Chondrocyte (in vitro differentiated cells): ENCODE results near the gene LPP. TPM values are rescaled to one million over a fixed set of nuclear protein-coding genes. Genes with fewer than 3 reads are reported as not detected.
"Not testable (repeated sequence)": the region's sequence is repeated elsewhere in the genome, so short reads cannot be mapped to it uniquely, and the experiment has no call there.

ENCODE experiments used
- DNase-seq: peaks from one replicate; pipeline ENCODE4 v3.0.0; 2021; ENCODE audit warnings: mixed read lengths, low spot score
- H3K27ac Mint-ChIP-seq: one replicate; pipeline ENCODE4 v1.8.0; 2021; ENCODE audit warnings: mild to moderate bottlenecking, moderate library complexity, mixed read lengths; ENCODE audit not compliant: unreplicated experiment
- H3K27me3 Mint-ChIP-seq: 2 replicates; pipeline ENCODE4 v1.8.0; 2021; ENCODE audit warnings: low read depth, mixed read lengths
- H3K36me3 Mint-ChIP-seq: 2 replicates; pipeline ENCODE4 v1.8.0; 2021; ENCODE audit warnings: low read depth, mixed read lengths
- H3K4me1 Mint-ChIP-seq: 2 replicates; pipeline ENCODE4 v1.8.0; 2021; ENCODE audit warnings: low read depth, mild to moderate bottlenecking, mixed read lengths
- H3K4me3 Mint-ChIP-seq: one replicate; pipeline ENCODE4 v1.8.0; 2021; ENCODE audit warnings: mild to moderate bottlenecking, moderate library complexity, mixed read lengths; ENCODE audit not compliant: unreplicated experiment
- H3K9me3 Mint-ChIP-seq: 2 replicates; pipeline ENCODE4 v1.8.0; 2021; ENCODE audit warnings: low read depth, mixed read lengths
- CTCF ChIP-seq: fragments of 200-600 bp; sonication (generic); IDR thresholded peaks from 2 replicates; pipeline ENCODE4 v1.5.0; 2021; ENCODE audit warnings: antibody characterized with exemption, mild to moderate bottlenecking, moderate library complexity
- total RNA-seq: library from RNA; stranded (reverse); gene quantifications from 3 replicates; pipeline ENCODE4 v1.2.1, GENCODE V29; 2021

LPP gene
- total RNA-seq, 1 donor from 2014 or later, result 295 TPM

DNA sequence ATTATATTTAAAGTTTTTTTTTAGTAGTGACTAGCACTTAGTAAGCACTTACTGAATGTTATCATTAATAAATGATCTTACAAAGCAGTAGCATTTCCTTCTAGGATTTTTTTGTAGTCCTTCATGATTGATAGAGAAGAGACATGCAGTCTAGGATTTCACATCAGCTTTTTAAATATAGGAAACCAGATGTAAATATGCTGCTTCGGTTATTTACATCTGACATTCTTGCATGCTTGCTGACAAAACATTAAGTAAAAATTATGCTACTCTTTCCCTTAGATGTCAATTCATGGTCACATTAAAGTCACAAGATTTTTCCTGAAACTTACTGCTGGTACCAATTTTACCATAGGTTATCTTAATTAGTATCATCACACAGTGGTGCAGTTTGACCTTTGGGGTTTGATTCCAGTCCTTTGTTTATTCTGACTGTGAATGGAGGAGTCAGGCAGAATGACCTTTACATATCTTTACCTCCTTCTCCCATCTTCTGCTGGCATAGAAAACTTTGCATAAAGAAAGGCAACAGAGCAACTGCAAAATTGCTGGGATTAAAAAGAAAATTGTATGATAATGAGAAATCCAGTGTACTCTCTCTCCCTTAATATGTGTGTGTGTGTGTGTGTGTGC, 286.5 kb downstream of the LPP start:
- H3K27ac Mint-ChIP-seq, result no peak overlapping the region
- peaks cover 20% of the 10 kb centered on the region for H3K4me1 Mint-ChIP-seq
- DNase-seq, result no peak
- no peak overlapping the region for H3K4me3 Mint-ChIP-seq
- TF ChIP-seq CTCF, result no peak
- no peaks in the 10 kb centered on the region for H3K27me3 Mint-ChIP-seq
- H3K36me3 Mint-ChIP-seq, result peaks cover 9% of the 10 kb centered on the region
- H3K9me3 Mint-ChIP-seq, result peaks cover 4% of the 10 kb centered on the region

DNA sequence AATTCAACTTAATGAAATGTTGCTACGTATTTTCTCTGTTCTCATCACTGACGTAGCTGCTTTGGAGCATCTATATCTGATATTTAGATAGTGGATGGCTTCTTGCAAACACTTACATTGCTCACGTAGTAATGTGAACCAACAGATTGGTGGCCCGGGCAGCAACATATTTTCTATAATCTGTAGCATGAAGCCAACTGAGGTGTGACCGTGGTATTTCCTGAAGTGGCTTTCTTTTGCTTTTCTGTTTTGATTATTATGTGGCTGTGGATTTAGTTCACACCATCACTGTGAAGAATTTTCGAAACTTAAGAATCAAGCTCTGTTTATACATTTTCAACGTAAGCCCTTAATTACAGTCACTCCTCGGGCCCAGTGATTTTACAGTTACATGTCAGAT, 288.5 kb downstream of the LPP start:
- no peak for DNase-seq
- no peak for TF ChIP-seq CTCF
- Mint-ChIP-seq H3K4me3 (no peak overlapping the region), H3K27me3 (no peaks in the 10 kb centered on the region), H3K36me3 (peaks cover 10% of the 10 kb centered on the region), H3K9me3 (peaks cover 8% of the 10 kb centered on the region), H3K4me1 (peaks cover 20% of the 10 kb centered on the region), H3K27ac (no peak overlapping the region)

- not testable (repeated sequence) for H3K36me3 Mint-ChIP-seq, H3K4me3 Mint-ChIP-seq, H3K27ac Mint-ChIP-seq, H3K27me3 Mint-ChIP-seq, DNase-seq, H3K9me3 Mint-ChIP-seq
- H3K4me1 Mint-ChIP-seq, result peaks cover 13% of the 10 kb centered on the region
These were observed 291.2 kb downstream of the LPP start for GRCh38 chr3:188445175-188445574.

GRCh38 chr3:188446014-188446413, 292.1 kb downstream of the LPP start:
- H3K9me3 Mint-ChIP-seq, result peaks cover 8% of the 10 kb centered on the region
- no peak overlapping the region for H3K27ac Mint-ChIP-seq

DNA sequence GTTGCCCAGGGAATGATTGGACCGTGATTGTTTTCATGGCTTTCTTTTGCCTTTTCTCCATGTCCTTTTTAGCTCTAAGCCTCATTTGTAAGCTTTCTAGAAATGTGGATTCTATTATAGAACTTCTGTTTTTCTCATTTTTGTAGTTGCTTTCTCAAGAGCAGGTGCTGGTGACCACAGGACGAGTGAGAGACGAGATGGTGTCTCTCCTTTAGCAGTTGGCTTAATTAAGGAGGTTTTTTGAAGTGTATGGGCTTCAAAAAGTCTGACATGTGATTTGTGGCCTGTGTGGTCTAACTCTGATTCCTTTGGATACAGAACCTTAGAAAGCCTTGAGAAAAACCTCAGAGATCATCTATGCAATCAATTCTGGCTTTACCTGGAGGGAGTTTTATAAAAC, 292.8 kb downstream of the LPP start:
- Mint-ChIP-seq H3K4me3 (no peak overlapping the region), H3K4me1 (peaks cover 15% of the 10 kb centered on the region), H3K27ac (no peak overlapping the region), H3K36me3 (peaks cover 10% of the 10 kb centered on the region), H3K9me3 (peaks cover 8% of the 10 kb centered on the region), H3K27me3 (no peaks in the 10 kb centered on the region)
- no peak for DNase-seq
- TF ChIP-seq CTCF, result no peak

More at GRCh38 chr3:188446014-188446413, 292.1 kb downstream of the LPP start:
- Mint-ChIP-seq H3K4me1 (peaks cover 8% of the 10 kb centered on the region), H3K36me3 (peaks cover 10% of the 10 kb centered on the region), H3K27me3 (no peaks in the 10 kb centered on the region), H3K4me3 (no peak overlapping the region)
- TF ChIP-seq CTCF, result no peak
- DNase-seq, result no peak

GRCh38 chr3:188448813-188449212, 294.9 kb downstream of the LPP start:
- H3K9me3 Mint-ChIP-seq, result peaks cover 8% of the 10 kb centered on the region
- no peaks in the 10 kb centered on the region for H3K27me3 Mint-ChIP-seq
- H3K4me3 Mint-ChIP-seq, result no peak overlapping the region
- peaks cover 9% of the 10 kb centered on the region for H3K36me3 Mint-ChIP-seq
- no peak for TF ChIP-seq CTCF
- H3K4me1 Mint-ChIP-seq, result peaks cover 28% of the 10 kb centered on the region
- peak overlapping the region; percentile 10 for H3K27ac Mint-ChIP-seq
- DNase-seq, result no peak
